ENCODE measurements around the gene RNASE4.
A peak's percentile ranks its signal among the peaks of the same experiment; 100 is the strongest.

RNASE4 gene

GRCh38 chr14:20675669-20676068 lies 8.7 kb upstream of the RNASE4 start:
- no peak for DNase-seq (ENCODE audit: low read depth)

- DNase-seq (ENCODE audit: low read depth), result no peak
These were observed 8.3 kb upstream of the RNASE4 start for GRCh38 chr14:20676072-20676471.

GRCh38 chr14:20679907-20680306 lies 4.5 kb upstream of the RNASE4 start:
- DNase-seq (ENCODE audit: low read depth), result no peak

- DNase-seq (ENCODE audit: low read depth), result no peak
These were observed 4.0 kb upstream of the RNASE4 start for GRCh38 chr14:20680363-20680762.

- no peak for DNase-seq (ENCODE audit: low read depth)
These were observed 3.5 kb upstream of the RNASE4 start for GRCh38 chr14:20680843-20681347.

- DNase-seq (ENCODE audit: low read depth), result peak; percentile 63
These were observed 2.8 kb upstream of the RNASE4 start for GRCh38 chr14:20681348-20682126.

- no peak for DNase-seq (ENCODE audit: low read depth)
These were observed 2.3 kb upstream of the RNASE4 start for GRCh38 chr14:20682127-20682434.

- peak; percentile 74 for DNase-seq (ENCODE audit: low read depth)
These were observed 1.8 kb upstream of the RNASE4 start for GRCh38 chr14:20682435-20683124.

GRCh38 chr14:20683125-20683890 lies 1.1 kb upstream of the RNASE4 start:
- peak; percentile 78 for DNase-seq (ENCODE audit: low read depth)

GRCh38 chr14:20684662-20685456 lies 499 bp downstream of the RNASE4 start:
- DNase-seq (ENCODE audit: low read depth), result peak; percentile 25

- no peak for DNase-seq (ENCODE audit: low read depth)
These were observed 2.2 kb downstream of the RNASE4 start for GRCh38 chr14:20686386-20687143.

GRCh38 chr14:20687362-20688166 lies 3.2 kb downstream of the RNASE4 start:
- DNase-seq (ENCODE audit: low read depth), result no peak

GRCh38 chr14:20688167-20688839 lies 3.9 kb downstream of the RNASE4 start, which contains the start of gene ANG:
Gene ANG (plus strand): TSS chr14:20688764. CDS start chr14:20693565, 4,801 bp downstream.
- no peak for DNase-seq (ENCODE audit: low read depth)

- peak; percentile 22 for DNase-seq (ENCODE audit: low read depth)
These were observed 6.7 kb downstream of the RNASE4 start for GRCh38 chr14:20690848-20691640.

GRCh38 chr14:20692116-20692751 lies 7.9 kb downstream of the RNASE4 start:
- no peak for DNase-seq (ENCODE audit: low read depth)

- no peak for DNase-seq (ENCODE audit: low read depth)
These were observed 12.4 kb downstream of the RNASE4 start for GRCh38 chr14:20696764-20697163.

GRCh38 chr14:20697273-20698017 lies 13.1 kb downstream of the RNASE4 start:
- peak; percentile 13 for DNase-seq (ENCODE audit: low read depth)

- no peak for DNase-seq (ENCODE audit: low read depth)
These were observed 13.6 kb downstream of the RNASE4 start for GRCh38 chr14:20698018-20698329.
